Measurements from ENCODE around the gene VENTX. TPM values are rescaled to one million over a fixed set of nuclear protein-coding genes. Genes with fewer than 3 reads are reported as not detected.
"Not testable (repeated sequence)": the region's sequence is repeated elsewhere in the genome, so short reads cannot be mapped to it uniquely, and the experiment has no call there.

The VENTX gene
- total RNA-seq, 1 experiment from 2014 or later = not detected

GRCh38 chr10:133231946-133232574 lies 5.6 kb upstream of the VENTX start:
- intact Hi-C loops (cut with micrococcal nuclease) = no loop called here
- no peaks in the 10 kb centered on the region for H3K79me2 ChIP-seq (ENCODE audit: low read length)
- no peaks in the 10 kb centered on the region for H3K9me2 ChIP-seq (replicated peaks; ENCODE audit: low read length)
- no peak overlapping the region for H3K9ac ChIP-seq (ENCODE audit: low read length)
- ATAC-seq = no peak
- no peaks in the 10 kb centered on the region for H3K36me3 ChIP-seq (ENCODE audit: low read depth, low read length)
- peaks cover 13% of the 10 kb centered on the region for H3K27me3 ChIP-seq (ENCODE audit: low read length)
- no peaks in the 10 kb centered on the region for H3F3A ChIP-seq (ENCODE audit: low read length, unreplicated experiment)
- H4K20me1 ChIP-seq (ENCODE audit: low read length) = no peaks in the 10 kb centered on the region
- ChIA-PET POLR2A (ENCODE audit: unreplicated experiment) (no interaction called here), CTCF (no interaction called here)
- BruUV-seq (replicated peaks) = no TSS peak
- H3K4me1 ChIP-seq (ENCODE audit: insufficient read depth, low read length) = no peaks in the 10 kb centered on the region
- no peak overlapping the region for H2AFZ ChIP-seq (ENCODE audit: low read length)
- no peak overlapping the region for H3K4me2 ChIP-seq (ENCODE audit: low read length)
- H3K9me3 ChIP-seq (ENCODE audit: low read length) = no peaks in the 10 kb centered on the region
- no peak for DNase-seq
- no peak overlapping the region for H3K4me3 ChIP-seq (ENCODE audit: low read length)
- H3K27ac ChIP-seq (ENCODE audit: low read length) = no peak overlapping the region
- TF ChIP-seq EZH2 (IDR thresholded peaks at IDR 0.05; ENCODE audit: low read length, unreplicated experiment) (no peak), EZH2phosphoT487 (IDR thresholded peaks at IDR 0.05; ENCODE audit: borderline replicate concordance, low read length) (no peak)
- TF ChIP-seq, protein P1, sequence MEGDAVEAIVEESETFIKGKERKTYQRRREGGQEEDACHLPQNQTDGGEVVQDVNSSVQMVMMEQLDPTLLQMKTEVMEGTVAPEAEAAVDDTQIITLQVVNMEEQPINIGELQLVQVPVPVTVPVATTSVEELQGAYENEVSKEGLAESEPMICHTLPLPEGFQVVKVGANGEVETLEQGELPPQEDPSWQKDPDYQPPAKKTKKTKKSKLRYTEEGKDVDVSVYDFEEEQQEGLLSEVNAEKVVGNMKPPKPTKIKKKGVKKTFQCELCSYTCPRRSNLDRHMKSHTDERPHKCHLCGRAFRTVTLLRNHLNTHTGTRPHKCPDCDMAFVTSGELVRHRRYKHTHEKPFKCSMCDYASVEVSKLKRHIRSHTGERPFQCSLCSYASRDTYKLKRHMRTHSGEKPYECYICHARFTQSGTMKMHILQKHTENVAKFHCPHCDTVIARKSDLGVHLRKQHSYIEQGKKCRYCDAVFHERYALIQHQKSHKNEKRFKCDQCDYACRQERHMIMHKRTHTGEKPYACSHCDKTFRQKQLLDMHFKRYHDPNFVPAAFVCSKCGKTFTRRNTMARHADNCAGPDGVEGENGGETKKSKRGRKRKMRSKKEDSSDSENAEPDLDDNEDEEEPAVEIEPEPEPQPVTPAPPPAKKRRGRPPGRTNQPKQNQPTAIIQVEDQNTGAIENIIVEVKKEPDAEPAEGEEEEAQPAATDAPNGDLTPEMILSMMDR (conservative IDR thresholded peaks at IDR 0.05; ENCODE audit: low read depth, low read length) = no peak

GRCh38 chr10:133234796-133235195 lies 2.9 kb upstream of the VENTX start:
- H3K4me3 ChIP-seq (ENCODE audit: low read length); H3K9me2 ChIP-seq (replicated peaks; ENCODE audit: low read length); H4K20me1 ChIP-seq (ENCODE audit: low read length); DNase-seq; H2AFZ ChIP-seq (ENCODE audit: low read length); POLR2A ChIA-PET (ENCODE audit: unreplicated experiment); ATAC-seq; CTCF ChIA-PET; H3K36me3 ChIP-seq (ENCODE audit: low read depth, low read length); H3K79me2 ChIP-seq (ENCODE audit: low read length); H3K27ac ChIP-seq (ENCODE audit: low read length); H3F3A ChIP-seq (ENCODE audit: low read length, unreplicated experiment); H3K9me3 ChIP-seq (ENCODE audit: low read length); H3K4me2 ChIP-seq (ENCODE audit: low read length); H3K9ac ChIP-seq (ENCODE audit: low read length); H3K4me1 ChIP-seq (ENCODE audit: insufficient read depth, low read length); BruUV-seq (replicated peaks); intact Hi-C loops (cut with micrococcal nuclease): not testable (repeated sequence)
- H3K27me3 ChIP-seq (ENCODE audit: low read length) = peaks cover 30% of the 10 kb centered on the region

- Histone ChIP-seq H3K27ac (ENCODE audit: low read length) (no peak overlapping the region), H2AFZ (ENCODE audit: low read length) (no peak overlapping the region), H3K9me3 (ENCODE audit: low read length) (no peaks in the 10 kb centered on the region), H4K20me1 (ENCODE audit: low read length) (no peaks in the 10 kb centered on the region), H3K4me1 (ENCODE audit: insufficient read depth, low read length) (no peaks in the 10 kb centered on the region), H3K4me2 (ENCODE audit: low read length) (no peak overlapping the region), H3F3A (ENCODE audit: low read length, unreplicated experiment) (no peaks in the 10 kb centered on the region), H3K36me3 (ENCODE audit: low read depth, low read length) (no peaks in the 10 kb centered on the region), H3K9ac (ENCODE audit: low read length) (no peak overlapping the region), H3K79me2 (ENCODE audit: low read length) (no peaks in the 10 kb centered on the region), H3K27me3 (ENCODE audit: low read length) (peaks cover 30% of the 10 kb centered on the region), H3K9me2 (replicated peaks; ENCODE audit: low read length) (no peaks in the 10 kb centered on the region), H3K4me3 (ENCODE audit: low read length) (no peak overlapping the region)
- CTCF ChIA-PET = no interaction called here
- intact Hi-C loops (cut with micrococcal nuclease) = no loop called here
- no TSS peak for BruUV-seq (replicated peaks)
- TF ChIP-seq, protein P1 (conservative IDR thresholded peaks at IDR 0.05; ENCODE audit: low read depth, low read length) = no peak
- TF ChIP-seq EZH2phosphoT487 (IDR thresholded peaks at IDR 0.05; ENCODE audit: borderline replicate concordance, low read length) (no peak), EZH2 (IDR thresholded peaks at IDR 0.05; ENCODE audit: low read length, unreplicated experiment) (no peak)
- ATAC-seq = no peak
- POLR2A ChIA-PET (ENCODE audit: unreplicated experiment) = no interaction called here
- DNase-seq = no peak
Observed at GRCh38 chr10:133235265-133235855, 2.3 kb upstream of the VENTX start.

Data from PC-3 (cell line).